Skin of body (tissue), 2 donors: ENCODE results near the gene MX1. TPM values are rescaled to one million over a fixed set of nuclear protein-coding genes. Genes with fewer than 3 reads are reported as not detected.
"Not testable (repeated sequence)": the region's sequence is repeated elsewhere in the genome, so short reads cannot be mapped to it uniquely, and the experiment has no call there.

Experiments used
- DNase-seq: peaks from one replicate; lab custom pipeline; 2025; lab: John Stamatoyannopoulos, UW
- total RNA-seq: library from RNA; depleted of rRNA; stranded (reverse); fragments of >200 nt; gene quantifications from one replicate; pipeline ENCODE4 v1.2.3, GENCODE V29; 2014

MX1 gene
- total RNA-seq, 1 donor from 2014 or later, result 5.8 TPM

DNA sequence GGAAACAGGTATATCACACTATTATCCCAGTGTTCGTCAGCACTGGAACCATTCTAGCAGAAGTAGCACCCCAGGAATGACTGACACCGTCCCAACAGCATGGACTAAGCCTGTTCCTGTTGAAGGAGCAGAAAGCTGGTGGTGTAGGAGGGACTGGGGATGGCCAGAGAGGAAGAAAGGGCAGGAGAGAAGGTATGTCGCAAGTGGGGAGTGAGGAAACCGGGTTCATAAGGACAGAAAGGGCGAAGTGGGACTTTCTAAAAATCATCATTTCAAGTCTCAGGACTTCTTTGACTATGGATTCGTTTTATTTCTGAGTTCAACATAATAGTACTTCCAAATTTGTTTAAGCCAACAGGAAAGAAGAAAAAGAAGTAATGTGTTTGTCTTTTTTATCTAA, 19.7 kb upstream of the MX1 start:
- DNase-seq, result no peak

DNA sequence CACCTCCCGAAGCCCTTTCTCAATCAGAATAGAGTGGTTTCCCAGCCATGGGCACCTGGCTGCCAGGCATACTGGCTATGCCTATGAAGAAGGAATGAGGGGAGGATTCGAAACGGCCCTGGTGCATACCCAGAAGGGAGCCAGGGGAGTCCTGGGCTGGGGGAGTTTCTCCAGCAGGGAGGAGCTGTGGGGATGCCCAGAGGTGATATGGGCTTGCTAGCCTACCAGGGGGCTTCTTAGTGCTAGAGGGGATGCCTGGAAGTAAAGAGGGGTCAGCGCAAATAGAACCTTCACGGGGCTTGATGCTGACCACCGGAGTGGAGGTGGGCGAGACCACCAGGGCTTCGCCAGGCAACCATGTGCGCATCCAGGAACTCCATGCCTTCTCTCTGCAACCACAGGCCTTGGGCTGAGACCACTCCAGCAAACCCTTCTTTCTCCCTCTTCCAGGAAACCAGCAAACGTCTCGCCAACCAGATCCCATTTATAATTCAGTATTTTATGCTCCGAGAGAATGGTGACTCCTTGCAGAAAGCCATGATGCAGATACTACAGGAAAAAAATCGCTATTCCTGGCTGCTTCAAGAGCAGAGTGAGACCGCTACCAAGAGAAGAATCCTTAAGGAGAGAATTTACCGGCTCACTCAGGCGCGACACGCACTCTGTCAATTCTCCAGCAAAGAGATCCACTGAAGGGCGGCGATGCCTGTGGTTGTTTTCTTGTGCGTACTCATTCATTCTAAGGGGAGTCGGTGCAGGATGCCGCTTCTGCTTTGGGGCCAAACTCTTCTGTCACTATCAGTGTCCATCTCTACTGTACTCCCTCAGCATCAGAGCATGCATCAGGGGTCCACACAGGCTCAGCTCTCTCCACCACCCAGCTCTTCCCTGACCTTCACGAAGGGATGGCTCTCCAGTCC, 18.2 kb upstream of the MX1 start:
- no peak for DNase-seq

DNA sequence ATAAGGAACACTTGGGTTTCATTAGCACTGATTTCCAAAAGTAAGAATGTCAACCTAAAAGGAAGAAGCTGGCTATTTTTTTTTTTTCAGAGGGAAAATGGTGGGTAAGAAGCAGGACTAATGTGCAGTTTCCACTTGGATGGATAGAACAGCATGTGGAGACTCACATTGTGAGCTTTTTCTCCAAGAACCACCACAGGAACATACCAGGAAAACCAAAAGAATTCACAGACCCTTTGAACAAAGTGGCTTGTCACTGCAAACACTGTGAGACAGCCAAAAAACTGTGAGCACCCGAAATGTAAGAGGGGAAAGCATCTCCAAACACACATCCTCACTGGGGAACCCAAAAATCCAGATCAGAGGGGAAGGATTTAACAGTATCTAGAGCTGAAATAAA, 15.7 kb upstream of the MX1 start:
- DNase-seq, result no peak

DNA sequence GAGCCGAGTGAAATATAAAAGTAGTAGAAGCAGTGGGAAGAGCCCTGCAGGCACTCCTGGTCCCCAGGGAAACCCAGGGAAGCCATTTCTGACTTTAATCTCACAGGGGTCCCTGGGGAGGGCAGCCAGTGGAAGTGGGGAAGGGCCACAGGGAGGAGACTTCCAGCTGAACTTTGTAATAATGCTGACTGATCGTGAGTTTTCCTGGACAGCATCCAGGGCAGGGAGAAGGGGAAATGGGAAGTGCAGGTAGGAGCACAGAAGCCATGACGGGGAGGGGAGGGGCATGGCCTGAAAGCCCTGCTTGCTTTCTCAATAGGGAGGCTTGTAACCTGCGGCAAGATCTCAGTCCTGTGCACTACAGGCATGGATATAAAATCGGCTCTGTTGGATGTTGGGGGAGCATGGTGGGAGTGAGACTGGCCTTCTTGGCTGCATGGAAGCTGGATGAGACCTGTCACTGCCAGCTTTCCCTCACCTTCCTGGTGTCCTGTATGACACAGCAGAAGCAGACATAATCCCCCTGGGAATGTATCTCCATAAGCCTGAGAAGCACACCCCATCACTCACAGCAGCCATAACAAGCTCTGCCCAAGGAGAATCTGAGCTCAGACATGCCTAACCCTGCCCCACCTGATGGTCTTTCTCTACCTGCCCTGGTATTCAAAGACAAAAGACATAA, 15.1 kb upstream of the MX1 start:
- DNase-seq, result no peak

DNA sequence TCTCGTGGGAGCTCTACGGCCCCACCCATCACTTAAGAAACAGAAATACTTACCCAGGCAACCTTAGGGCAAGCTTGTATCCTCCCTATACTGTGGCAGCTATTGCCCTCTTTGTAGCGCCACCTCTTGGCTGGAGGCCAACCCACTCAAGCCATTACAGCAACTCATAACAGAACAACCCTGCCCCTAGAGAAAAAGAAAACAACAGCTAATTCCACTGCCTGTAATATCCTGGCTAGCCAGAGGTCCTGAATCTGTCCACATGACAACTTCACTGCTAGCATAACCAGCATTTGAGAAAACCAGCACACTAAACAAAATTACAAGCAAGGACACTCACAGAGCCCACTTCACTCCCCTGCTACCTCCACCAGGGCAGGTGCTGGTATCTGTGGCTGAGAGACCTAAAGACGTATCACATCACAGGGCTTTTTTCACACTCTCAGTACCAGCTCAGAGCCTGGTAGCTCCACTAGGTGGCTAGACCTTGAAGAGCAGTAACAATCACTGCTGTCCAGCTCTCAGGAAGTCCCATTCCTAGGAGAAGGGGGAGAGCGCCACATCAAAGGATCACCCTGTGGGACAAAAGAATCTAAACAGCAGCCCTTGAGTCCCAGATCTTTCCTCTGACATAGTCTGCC, 14.5 kb upstream of the MX1 start:
- no peak for DNase-seq

DNA sequence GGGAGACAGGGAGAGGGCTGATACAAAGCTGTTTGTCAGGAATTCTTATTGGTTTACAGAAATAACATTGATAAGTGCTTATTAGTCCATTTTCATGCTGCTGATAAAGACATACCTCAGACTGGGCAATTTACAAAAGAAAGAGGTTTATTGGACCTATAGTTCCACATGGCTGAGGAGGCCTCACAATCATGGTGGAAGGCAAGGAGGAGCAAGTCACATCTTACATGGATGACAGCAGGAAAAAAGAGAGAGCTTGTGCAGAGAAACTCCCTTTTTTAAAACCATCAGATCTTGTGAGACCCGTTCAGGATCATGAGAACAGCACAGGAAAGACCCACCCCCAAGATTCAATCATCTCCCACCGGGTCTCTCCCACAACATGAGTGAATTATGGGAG, 8.5 kb upstream of the MX1 start:
- DNase-seq, result not testable (repeated sequence)

DNA sequence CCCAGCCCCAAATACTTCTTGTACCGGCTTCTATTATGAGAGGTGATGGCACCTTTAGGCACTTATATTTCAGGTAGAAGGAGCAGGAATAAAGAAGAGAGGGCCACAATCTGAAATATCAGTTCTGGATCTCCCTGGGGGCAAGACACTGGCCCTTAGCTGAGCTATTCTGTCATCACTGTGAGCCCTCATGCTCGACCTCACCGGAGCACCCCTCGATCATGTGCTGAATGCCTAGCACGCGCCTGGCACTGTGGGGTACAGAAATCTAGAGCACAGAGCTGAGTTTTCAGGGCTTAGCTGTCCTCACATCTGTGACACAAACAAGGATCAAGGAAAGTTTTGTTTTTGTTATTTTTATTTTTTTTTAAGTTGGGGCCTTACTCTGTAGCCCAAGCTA, 7.6 kb upstream of the MX1 start:
- DNase-seq, result no peak

DNA sequence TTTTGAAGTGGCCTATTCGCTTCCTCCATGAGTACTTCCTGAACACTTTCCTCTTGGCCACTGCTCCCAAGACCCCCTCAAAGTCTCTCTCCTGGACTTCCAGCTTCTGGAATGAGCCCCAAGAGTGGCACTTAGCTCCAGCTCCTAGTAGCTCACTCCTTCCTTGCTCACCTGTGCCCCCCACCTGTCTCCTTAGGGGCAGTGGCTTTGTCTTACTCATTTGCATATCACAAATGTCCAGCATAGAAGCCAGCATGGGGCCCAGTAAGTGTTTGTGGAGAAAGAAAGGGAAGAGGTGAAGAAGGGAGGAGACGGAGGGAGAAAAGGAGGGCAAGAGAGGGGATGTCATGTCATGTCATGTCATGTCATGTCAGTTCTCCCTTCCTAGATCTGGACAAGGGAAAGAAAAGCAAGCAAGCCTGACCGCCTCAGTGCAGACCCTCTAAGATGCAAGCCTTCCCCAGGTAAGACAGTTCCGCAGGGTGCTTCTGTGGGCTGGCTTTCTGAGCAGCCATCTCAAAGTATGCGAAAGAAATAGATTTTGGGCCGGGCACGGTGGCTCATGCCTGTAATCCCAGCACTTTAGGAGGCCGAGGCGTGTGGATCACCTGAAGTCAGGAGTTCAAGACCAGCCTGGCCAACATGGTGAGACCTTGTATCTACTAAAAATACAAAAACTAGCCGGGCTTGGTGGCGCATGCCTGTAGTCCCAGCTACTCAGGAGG, 6.9 kb upstream of the MX1 start:
- DNase-seq, result no peak

DNA sequence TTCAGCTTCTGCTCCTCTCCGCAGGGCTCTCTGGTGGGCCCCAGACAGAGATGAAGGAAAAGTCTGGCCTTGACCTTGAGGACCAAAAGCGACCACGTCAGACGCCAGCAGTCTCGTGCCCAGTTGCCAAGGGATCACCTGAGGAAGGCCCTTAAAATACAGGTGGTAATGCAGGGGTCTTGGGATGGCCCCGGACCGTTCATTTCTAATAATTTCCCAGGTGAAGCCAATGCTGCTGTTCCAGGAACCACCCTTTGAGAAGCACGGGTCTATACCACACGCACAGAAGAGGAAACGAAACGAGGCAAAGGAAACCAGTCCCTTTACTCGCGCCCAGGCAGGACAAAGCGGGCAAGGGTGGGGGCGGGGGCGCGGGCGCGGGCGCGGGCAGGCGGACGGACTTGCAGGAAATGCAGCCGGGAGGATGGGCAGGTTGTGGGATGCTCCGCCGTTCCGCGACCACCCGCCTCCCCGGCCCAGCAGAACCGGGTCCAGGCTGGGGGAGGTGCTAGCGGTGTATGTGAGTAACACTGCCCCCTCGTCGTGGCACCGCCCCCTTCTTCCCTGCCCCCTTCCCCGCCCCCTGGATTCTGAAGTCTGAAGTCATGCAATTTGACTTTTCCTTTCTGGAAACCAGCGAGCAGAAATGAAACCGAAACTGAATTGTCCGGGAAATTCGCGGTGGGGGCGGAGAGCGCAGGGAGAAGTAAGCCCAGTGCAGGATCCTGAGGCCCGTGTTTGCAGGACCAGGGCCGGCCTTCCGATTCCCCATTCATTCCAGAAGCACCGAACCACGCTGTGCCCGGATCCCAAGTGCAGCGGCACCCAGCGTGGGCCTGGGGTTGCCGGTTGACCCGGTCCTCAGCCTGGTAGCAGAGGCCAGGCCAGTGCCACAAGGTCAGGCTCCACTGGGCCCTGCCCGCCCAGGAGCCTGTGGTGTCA, 5.8 kb upstream of the MX1 start:
- peak; percentile 83 for DNase-seq

DNA sequence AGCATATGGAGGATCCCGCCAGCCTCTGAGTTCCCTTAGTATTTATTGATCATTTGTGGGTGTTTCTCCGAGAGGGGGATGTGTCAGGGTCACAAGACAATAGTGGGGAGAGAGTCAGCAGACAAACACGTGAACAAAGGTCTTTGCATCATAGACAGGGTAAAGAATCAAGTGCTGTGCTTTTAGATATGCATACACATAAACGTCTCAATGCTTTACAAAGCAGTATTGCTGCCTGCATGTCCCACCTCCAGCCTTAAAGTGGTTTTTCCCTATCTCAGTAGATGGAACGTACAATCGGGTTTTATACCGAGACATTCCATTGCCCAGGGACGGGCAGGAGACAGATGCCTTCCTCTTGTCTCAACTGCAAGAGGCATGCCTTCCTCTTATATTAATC, 5.0 kb upstream of the MX1 start:
- DNase-seq, result not testable (repeated sequence)

DNA sequence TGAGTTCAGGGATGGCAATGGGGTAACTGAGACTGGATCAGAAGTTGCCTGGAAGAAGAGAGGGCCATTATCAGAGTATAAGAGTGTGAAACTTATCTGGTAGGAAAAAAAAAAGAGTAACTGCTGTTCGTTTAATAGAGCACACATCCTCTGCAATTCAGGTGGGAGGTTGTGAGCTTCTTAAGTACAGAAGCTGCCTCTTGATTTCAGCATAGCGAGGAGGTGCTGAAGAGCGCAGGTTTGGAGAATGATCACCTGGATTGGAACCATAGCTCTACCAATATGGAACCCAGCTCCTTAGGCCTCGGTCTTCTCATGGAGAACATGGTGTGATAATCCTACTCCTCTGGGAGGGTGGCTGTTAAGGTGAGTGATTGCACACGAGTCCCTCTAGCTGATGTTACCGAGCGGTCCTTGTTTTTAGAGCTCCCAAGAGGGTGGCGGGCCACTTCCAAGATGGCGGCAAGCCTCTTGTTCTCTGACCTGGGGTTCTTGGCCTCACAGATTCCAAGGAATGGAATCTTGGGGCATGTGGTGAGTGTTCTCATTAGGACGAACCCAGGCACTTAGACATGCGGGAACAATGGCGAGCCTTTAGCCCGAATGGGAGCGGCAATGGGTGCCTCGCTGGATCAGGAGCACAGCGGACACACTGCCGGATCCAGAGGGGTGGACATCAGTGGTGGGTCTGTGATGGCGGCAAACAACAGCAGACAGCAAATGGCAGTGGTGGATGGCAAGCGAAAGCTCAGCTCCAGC, 3.3 kb upstream of the MX1 start:
- DNase-seq, result no peak

DNA sequence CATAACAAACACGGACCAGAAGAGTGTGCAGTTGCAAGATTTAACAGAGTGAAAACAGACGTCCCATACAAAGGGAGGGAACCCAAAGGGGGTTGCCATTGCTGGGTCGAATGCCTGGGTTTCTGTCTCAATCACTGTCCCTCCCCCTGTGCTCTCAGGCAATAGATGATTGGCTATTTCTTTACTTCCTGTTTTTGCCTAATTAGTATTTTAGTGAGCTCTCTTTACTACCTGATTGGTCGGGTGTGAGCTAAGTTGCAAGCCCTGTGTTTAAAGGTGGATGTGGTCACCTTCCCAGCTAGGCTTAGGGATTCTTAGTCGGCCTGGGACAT, 2.8 kb upstream of the MX1 start:
- DNase-seq, result not testable (repeated sequence)

DNA sequence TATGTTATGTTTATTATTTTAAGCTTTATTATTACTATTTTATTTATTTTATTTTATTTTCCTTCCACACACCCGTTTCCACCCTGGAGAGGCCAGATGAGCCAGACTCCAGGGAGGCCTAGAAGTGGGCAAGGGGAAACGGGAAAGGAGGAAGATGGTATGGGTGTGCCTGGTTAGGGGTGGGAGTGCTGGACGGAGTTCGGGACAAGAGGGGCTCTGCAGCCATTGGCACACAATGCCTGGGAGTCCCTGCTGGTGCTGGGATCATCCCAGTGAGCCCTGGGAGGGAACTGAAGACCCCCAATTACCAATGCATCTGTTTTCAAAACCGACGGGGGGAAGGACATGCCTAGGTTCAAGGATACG, 468 bp upstream of the MX1 start:
- DNase-seq, result no peak

DNA sequence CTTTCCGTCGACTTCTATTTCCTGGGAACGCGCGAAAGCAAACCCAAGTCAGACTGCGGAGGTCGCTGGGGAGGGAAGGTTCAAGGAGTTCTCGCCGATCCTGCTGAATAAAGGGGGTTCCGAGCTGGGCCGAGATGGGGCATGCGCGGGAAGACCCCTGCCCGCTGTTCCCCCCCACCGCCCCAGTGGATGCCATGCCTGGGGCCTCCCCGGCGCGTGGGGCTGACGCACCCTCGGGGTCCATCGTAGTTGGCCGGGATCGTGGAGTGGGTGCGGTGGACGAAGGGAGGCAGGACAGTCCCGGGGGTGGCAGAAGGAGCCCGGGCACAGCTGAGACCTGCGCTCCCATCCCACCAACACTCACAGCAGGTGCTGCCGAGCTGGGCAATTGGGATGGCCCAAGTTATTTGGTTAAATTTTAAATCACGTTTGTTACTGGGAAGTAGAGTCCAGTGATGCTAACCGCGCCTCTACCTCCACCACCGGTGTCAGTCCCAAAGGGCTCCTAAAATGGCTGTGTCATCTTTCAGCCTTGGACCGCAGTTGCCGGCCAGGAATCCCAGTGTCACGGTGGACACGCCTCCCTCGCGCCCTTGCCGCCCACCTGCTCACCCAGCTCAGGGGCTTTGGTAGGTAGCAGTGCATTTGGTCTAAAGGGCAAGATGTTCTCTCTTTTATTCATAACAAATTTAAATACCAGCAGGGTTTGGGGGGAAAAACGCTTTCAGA, 801 bp downstream of the MX1 start:
- no peak for DNase-seq

DNA sequence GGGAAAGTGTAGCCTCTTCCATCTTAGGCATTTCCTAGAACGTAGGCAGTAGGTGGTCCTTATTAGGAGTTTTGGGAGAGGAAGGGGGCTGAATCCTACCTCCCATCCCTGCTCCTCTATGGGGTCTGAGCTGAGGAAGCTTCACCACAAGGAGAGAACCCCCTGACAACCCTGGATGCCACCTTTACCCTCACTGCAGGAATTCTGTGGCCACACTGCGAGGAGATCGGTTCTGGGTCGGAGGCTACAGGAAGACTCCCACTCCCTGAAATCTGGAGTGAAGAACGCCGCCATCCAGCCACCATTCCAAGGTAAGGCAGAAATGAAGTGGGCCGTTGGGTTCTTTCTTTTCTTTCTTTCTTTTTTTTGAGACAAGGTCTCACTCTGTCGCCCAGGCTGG, 1.5 kb downstream of the MX1 start:
- DNase-seq, result no peak

DNA sequence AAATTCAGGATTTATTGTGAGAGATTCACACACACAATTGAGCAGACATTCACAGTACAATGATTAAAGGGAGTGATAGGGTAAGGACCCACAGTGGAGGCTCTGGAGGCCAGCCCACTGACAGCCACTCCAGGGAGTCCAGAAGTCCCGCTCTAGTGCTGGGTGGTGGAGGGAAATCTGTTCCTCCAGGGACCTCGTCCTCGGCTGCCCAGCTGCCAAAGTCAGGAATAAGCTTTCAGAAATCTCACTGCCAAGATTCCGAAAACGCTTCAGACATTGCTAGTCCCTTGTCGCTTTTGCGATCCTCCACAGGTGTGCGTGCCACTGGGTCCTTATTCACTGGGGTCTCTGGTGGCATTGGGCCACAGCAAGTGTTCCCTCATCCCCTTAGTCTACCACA, 2.3 kb downstream of the MX1 start:
- DNase-seq, result no peak

DNA sequence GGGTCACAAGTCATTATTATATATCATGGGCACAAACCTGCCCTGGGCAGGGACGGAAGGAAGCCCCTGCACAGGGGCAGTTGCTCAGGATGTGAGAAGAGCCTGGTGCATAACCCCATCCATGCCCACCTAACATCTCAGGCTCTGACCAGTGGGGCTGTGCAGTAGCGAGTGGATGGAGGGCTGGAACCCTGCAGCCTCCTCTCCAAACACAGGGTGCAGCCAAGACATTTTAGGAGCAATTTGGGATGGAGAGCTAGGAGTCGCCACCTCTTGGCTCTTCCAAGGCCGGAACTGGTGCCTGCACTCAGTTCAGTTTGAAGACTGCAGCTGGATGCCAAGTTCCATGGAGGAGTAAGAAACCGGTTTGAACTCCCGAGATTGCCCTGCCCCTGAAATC, 2.8 kb downstream of the MX1 start:
- DNase-seq, result no peak

DNA sequence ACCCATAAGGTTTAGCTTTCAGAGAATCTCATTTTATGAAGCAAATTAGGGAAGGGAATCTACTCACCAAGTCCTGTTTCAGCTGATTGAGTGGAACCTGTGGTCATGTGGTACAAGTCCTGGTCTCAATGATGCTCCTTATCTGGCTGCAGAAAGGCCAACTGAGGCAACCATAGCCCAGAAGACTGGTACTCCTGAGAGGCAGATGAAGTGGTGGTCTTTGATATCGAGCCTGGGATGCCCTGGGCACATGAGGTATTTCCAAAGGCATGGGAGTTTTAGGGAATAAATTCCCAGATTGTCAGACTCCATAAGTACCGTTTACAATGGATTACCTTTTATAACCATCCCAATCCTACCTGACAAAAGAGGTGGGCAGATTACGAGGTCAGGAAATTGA, 3.3 kb downstream of the MX1 start:
- DNase-seq, result no peak

DNA sequence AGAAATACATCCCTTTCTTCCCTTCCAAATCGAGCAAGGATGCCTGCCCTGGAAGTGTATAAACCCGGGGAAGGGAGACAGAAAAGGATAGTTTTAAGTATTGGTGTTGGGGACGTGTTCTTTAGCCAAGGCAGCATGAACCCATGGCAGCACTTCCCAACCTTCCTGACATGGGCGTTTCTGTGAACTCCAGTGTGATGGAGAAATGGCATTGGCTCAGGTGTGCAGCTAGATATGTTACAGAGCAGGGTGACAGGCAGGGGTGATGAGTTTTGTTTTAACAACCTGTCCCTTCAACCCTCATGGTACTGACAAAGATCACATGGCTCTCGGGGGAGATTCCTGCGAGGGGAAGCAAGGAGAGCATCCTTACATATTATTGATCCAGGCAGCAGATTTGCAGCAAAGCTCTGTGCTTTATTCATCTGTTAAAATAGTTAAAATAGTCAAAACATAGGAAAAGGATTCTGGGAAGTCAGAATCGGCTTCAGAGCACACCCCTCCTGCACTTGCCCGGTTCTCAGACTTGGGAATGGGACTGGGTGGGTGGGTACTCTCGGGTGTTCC, 4.0 kb downstream of the MX1 start:
- no peak for DNase-seq
